HG03354 (cell line): ENCODE results near the gene ZNF225.
"Not testable (repeated sequence)": the region's sequence is repeated elsewhere in the genome, so short reads cannot be mapped to it uniquely, and the experiment has no call there.

Experiments
- ATAC-seq: cut with Tn5 transposase; IDR thresholded peaks from one replicate; pipeline ENCODE4 v1.9.1; 2021; ENCODE audit warnings: mild to moderate bottlenecking; ENCODE audit not compliant: unreplicated experiment, poor library complexity, severe bottlenecking

The ZNF225 gene

DNA sequence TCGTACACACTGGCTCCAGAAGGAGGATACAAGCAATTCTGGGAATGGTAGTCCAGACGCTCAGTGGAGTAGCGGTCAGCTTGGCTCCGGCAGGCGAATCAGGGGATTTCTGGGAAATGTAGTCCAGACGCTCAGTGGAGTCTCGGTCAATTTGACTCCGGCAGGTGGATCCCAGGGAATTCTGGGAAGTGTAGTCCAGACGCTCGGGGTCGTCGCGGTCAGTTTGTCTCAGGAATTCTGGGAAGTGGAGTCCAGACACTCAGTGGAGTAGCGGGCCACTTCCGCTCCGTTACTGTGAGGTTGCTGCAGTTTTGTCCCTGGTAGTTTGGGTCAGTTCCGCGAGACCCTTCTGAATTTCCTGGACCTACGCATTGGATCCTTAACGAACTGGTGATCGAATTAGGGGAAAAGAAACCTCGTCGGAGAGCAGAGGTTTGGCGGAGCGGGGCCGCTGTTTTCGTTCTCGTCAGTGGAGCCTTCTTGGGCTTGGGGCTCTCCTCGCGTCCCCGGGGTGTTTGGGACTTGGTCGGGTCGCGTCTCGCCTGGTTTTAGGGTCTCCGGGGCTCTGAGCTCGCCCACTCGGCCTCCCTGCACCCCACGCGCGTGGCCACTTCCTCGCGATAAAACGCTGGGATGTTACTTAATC lies at the start of gene ZNF225:
TSS of gene ZNF225 (plus strand) at position 262 of the 646 bp plus-strand sequence. CDS start 2,429 bp downstream, outside the sequence.
- peak; percentile 93 for ATAC-seq

DNA sequence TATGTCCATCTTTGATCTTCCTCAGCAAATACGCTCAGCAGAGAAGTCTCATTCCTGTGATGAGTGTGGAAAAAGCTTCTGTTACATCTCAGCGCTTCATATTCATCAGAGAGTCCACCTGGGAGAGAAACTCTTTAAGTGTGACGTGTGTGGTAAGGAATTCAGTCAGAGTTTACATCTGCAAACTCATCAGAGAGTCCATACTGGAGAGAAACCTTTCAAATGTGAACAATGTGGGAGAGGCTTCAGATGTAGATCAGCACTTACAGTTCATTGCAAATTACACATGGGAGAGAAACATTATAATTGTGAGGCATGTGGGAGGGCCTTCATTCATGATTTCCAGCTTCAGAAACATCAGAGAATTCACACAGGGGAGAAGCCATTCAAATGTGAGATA lies 46.9 kb upstream of the ZNF225 start:
- no peak for ATAC-seq

DNA sequence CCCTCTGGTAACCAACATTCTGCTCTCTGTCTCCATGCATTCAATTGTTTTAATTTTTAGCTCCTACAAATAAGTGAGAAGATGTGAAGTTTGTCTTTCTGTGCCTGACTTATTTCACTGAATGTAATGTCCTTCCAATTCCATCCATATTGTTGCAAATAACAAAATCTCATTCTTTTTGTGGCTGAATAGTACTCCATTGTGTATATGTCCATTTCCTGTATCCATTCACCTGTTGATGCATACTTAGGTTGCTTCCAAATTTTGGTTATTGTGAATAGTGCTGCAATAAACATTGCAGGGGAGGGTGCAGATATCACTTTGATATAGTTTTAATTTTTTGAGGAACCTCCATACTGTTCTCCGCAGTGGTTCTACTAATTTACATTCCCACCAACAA lies 43.8 kb upstream of the ZNF225 start:
- ATAC-seq, result no peak

GRCh38 chr19:44071824-44072542 lies 41.2 kb upstream of the ZNF225 start, which contains the start of gene ZNF284:
Gene ZNF284 (plus strand): TSS chr19:44072159. CDS start chr19:44076390, 4,231 bp downstream.
- peak; percentile 98 for ATAC-seq

- no peak for ATAC-seq
These were observed 40.4 kb upstream of the ZNF225 start for GRCh38 chr19:44072543-44073401.

- no peak for ATAC-seq
These were observed 36.9 kb upstream of the ZNF225 start for GRCh38 chr19:44076325-44076724.

DNA sequence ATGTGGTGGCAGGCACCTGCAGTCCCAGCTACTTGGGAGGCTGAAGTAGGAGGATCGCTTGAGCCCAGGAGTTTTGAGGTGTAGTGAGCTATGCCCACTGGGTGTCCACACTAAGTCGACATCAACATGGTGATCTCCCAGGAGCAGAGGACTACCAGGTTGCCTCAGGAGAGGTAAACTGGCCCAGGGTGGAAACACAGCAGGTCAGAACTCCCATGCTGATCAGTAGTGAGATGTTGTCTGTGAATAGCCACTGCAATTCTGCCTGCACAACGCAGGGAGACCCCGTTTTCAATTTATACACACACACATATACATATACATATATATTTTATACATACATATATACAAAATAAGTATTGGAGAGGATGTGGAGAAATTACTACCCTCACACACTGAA lies 21.1 kb upstream of the ZNF225 start:
- ATAC-seq, result no peak

- ATAC-seq, result peak; percentile 91
These were observed 19.1 kb upstream of the ZNF225 start, which contains the start of gene ZNF224 for GRCh38 chr19:44093931-44094765. Gene ZNF224 (plus strand): TSS chr19:44094361. CDS start chr19:44097874, 3,513 bp downstream.

DNA sequence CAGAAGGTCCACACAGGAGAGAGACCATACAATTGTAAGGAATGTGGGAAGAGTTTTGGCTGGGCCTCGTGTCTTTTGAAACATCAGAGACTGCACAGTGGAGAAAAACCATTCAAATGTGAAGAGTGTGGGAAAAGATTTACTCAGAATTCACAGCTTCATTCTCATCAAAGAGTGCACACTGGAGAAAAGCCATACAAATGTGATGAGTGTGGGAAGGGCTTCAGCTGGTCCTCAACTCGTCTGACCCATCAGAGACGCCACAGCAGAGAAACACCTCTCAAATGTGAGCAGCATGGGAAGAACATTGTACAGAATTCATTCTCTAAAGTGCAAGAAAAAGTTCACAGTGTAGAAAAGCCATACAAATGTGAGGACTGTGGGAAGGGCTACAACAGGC lies 5.4 kb upstream of the ZNF225 start:
- no peak for ATAC-seq

- ATAC-seq, result no peak
These were observed 3.7 kb upstream of the ZNF225 start for GRCh38 chr19:44109458-44109857.

DNA sequence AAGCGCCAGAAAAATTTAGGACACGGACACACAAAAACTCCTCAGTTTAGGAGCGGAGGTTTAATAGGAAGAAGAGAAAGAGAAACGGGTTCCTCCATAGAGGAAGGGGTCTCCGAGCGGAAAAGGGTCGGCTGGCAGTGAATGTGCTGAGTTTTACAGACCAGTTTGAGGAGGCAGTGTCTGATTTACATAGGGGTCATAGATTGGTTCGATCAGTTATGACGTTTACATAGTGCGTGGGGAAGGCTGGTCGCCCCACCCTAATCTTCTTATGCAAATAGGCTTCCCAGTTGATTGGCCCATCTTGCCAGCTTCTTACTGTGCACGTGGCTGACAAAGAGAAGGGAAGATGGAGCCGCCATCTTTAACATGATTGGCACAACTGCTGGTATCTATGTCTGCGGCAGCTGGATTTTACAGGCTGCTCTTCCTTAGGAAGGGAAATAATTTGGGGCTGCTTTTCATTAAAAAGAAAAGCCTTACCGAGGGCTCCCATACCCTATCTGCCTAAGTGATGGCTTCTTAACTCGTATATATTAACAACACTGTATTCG lies 1.2 kb upstream of the ZNF225 start:
- ATAC-seq, result no peak

GRCh38 chr19:44112802-44113137 lies 429 bp upstream of the ZNF225 start:
- ATAC-seq, result no peak

- ATAC-seq, result peak; percentile 24
These were observed 688 bp downstream of the ZNF225 start for GRCh38 chr19:44113784-44114390.

GRCh38 chr19:44121162-44121561 lies 8.0 kb downstream of the ZNF225 start:
- not testable (repeated sequence) for ATAC-seq

DNA sequence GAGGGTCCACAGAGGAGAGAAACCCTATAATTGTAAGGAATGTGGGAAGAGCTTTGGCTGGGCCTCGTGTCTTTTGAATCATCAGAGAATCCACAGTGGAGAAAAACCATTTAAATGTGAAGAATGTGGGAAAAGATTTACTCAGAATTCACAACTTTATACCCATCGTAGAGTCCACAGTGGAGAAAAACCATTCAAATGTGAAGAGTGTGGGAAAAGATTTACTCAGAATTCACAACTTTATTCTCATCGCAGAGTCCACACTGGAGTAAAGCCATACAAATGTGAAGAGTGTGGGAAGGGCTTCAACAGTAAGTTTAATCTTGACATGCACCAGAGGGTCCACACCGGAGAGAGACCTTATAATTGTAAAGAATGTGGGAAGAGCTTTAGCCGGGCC lies 18.8 kb downstream of the ZNF225 start:
- no peak for ATAC-seq

DNA sequence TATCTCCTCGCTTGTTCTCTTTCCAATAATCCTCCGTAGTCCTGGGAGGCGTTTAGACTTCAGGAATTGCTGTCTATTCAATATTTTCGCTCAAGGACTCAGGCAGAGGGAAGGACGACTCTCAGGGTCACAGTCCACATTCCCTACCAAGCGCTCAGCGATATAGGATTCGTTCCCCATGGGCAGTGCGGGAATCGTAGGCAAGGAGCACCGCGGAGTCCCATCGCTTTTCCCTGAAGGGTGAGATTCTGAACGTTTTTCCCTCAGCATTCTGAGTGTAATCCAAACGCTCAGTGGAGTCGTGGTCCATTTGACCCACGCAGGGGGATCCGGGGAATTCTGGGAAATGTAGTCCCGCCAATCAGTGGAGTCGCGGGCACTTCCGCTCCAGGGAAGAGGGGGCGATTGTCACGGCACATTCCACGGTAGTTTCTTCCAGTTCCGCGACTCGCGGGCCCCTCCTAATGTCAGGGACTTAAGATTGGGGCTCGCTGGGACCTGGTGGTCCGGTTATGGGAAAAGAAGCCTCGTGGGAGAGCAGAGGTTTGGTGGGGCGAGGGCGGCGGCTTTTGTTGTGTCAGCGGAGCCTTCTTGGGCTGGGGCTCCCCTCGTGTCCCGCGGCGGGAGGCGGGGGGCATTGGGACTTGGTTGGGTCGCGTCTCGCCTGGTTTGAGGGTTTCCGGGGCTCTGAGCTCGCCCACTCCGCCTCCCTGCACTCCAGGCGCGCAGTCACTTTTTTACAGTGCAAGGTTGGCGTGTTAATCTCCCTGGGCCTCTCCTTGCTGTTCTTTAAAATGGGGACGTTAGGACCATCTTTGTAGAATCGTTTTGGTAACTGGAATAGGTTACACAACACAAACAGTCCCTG lies 28.2 kb downstream of the ZNF225 start, which contains the start of gene ZNF234:
TSS of gene ZNF234 (plus strand) at position 364 of the 868 bp plus-strand sequence. CDS start 3,079 bp downstream, outside the sequence.
- peak; percentile 82 for ATAC-seq

DNA sequence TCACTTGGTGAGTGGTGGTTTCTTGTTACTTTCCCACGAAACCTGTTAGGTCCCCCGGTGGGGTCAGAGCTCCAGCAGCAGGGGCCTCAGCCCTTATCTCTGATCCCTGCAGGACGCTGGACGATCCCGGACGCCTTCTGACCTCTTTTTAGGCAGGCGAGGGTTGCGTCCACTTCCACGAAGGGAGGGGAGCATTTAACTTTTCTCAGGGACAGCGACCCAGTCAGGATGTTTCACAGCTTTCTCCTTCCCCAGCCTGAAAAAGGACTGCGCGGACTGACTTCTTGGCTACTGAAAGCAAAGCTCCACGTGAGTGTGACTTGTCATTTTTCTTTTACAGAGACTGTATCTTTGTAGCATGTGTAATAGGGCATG lies 28.8 kb downstream of the ZNF225 start:
- ATAC-seq, result peak; percentile 18

GRCh38 chr19:44149776-44150175 lies 36.6 kb downstream of the ZNF225 start:
- no peak for ATAC-seq
